DOHH2 (cell line): ENCODE results near the gene TLR4.

Source experiments
- CTCF ChIP-seq: fragments of 200-600 bp; sonication (generic); IDR thresholded peaks from one replicate; pipeline ENCODE4 v1.5.1; 2014; ENCODE audit warnings: antibody characterized with exemption, mild to moderate bottlenecking, low read depth, low read length; ENCODE audit not compliant: poor library complexity, severe bottlenecking
- EZH2phosphoT487 ChIP-seq: fragments of 200-600 bp; sonication (generic); IDR thresholded peaks from 2 replicates; pipeline ENCODE4 v1.6.1; 2017; ENCODE audit warnings: borderline replicate concordance, mild to moderate bottlenecking, antibody characterized with exemption, low read length, moderate library complexity, mixed read lengths

- TF ChIP-seq CTCF (no peak), EZH2phosphoT487 (no peak)
Observed at GRCh38 chr9:117665601-117666385, 38.4 kb upstream of the TLR4 start.
